Colon (tissue), 2 donors: ENCODE data around the gene IRAK3.

Source experiments
- FAIRE-seq: peaks from 2 replicates; lab custom pipeline; 2012; peaks lifted over from hg19 to GRCh38; lab: Jason Lieb, UNC
- donor health status: control.
- donor health status: control.

Gene IRAK3

GRCh38 chr12:66188584-66189485, at the start of gene IRAK3:
TSS of gene IRAK3 (plus strand) at chr12:66189214. CDS start at chr12:66189300, 86 bp downstream.
- FAIRE-seq, result no peak

- FAIRE-seq, result no peak
These were observed 49.7 kb upstream of the IRAK3 start for GRCh38 chr12:66139328-66139727.

- FAIRE-seq, result no peak
These were observed 48.3 kb upstream of the IRAK3 start for GRCh38 chr12:66140731-66141130.

- no peak for FAIRE-seq
These were observed 47.7 kb upstream of the IRAK3 start for GRCh38 chr12:66141299-66141698.

GRCh38 chr12:66142826-66143225, 46.2 kb upstream of the IRAK3 start:
- no peak for FAIRE-seq

GRCh38 chr12:66143868-66144267, 45.1 kb upstream of the IRAK3 start:
- FAIRE-seq, result no peak

- no peak for FAIRE-seq
These were observed 43.9 kb upstream of the IRAK3 start for GRCh38 chr12:66144791-66145754.

GRCh38 chr12:66149702-66150398, 39.2 kb upstream of the IRAK3 start:
- FAIRE-seq, result no peak

GRCh38 chr12:66152732-66153131, 36.3 kb upstream of the IRAK3 start:
- FAIRE-seq, result no peak

- FAIRE-seq, result no peak
These were observed 34.2 kb upstream of the IRAK3 start for GRCh38 chr12:66154776-66155175.

- peak; percentile 65 for FAIRE-seq
These were observed 32.4 kb upstream of the IRAK3 start for GRCh38 chr12:66156654-66157053.

GRCh38 chr12:66159123-66159522, 29.9 kb upstream of the IRAK3 start:
- no peak for FAIRE-seq

- FAIRE-seq, result no peak
These were observed 28.3 kb upstream of the IRAK3 start for GRCh38 chr12:66160704-66161103.

GRCh38 chr12:66162701-66163100, 26.3 kb upstream of the IRAK3 start:
- FAIRE-seq, result no peak

GRCh38 chr12:66163289-66163688, 25.7 kb upstream of the IRAK3 start:
- no peak for FAIRE-seq

GRCh38 chr12:66164349-66164821, 24.6 kb upstream of the IRAK3 start:
- FAIRE-seq, result no peak

GRCh38 chr12:66165141-66165540, 23.9 kb upstream of the IRAK3 start:
- FAIRE-seq, result no peak

- FAIRE-seq, result no peak
These were observed 22.5 kb upstream of the IRAK3 start for GRCh38 chr12:66166561-66166960.

GRCh38 chr12:66168410-66168809, 20.6 kb upstream of the IRAK3 start:
- FAIRE-seq, result no peak

GRCh38 chr12:66169221-66170170, 19.5 kb upstream of the IRAK3 start, which contains the start of gene TMBIM4:
TSS of gene TMBIM4 (minus strand) at chr12:66169996. CDS start at chr12:66169951, 45 bp downstream.
- no peak for FAIRE-seq

GRCh38 chr12:66170606-66171005, 18.4 kb upstream of the IRAK3 start:
- no peak for FAIRE-seq
